Astrocyte of the spinal cord (primary cell): ENCODE measurements around the gene ITSN1.
"Not testable (repeated sequence)": the region's sequence is repeated elsewhere in the genome, so short reads cannot be mapped to it uniquely, and the experiment has no call there.

ENCODE experiments used
- DNase-seq: peaks from one replicate; pipeline ENCODE4 v3.0.0; 2011; ENCODE audit warnings: low read depth, low spot score
- H3K4me3 ChIP-seq: 2 replicates; pipeline ENCODE4 v1.5.1; 2011; ENCODE audit warnings: low read depth, mild to moderate bottlenecking, low read length, moderate library complexity
- in situ Hi-C: cut with HindIII; loops from 2 replicates; pipeline ENCODE4 v1.10.0; 2017; ENCODE audit warnings: low sequenced_read_pairs
- TF ChIP-seq, protein P1 (sequence below): IDR thresholded peaks from 2 replicates; pipeline ENCODE4 v1.5.1; 2012; ENCODE audit warnings: low read depth, mild to moderate bottlenecking, low read length, inconsistent platforms

ITSN1 gene

GRCh38 chr21:33642027-33642895 lies at the start of gene ITSN1:
Gene ITSN1 (plus strand): TSS chr21:33642501. CDS start chr21:33718829, 76,328 bp downstream.
- in situ Hi-C loops = no loop called here
- peak; percentile 100 for DNase-seq
- TF ChIP-seq, protein P1, sequence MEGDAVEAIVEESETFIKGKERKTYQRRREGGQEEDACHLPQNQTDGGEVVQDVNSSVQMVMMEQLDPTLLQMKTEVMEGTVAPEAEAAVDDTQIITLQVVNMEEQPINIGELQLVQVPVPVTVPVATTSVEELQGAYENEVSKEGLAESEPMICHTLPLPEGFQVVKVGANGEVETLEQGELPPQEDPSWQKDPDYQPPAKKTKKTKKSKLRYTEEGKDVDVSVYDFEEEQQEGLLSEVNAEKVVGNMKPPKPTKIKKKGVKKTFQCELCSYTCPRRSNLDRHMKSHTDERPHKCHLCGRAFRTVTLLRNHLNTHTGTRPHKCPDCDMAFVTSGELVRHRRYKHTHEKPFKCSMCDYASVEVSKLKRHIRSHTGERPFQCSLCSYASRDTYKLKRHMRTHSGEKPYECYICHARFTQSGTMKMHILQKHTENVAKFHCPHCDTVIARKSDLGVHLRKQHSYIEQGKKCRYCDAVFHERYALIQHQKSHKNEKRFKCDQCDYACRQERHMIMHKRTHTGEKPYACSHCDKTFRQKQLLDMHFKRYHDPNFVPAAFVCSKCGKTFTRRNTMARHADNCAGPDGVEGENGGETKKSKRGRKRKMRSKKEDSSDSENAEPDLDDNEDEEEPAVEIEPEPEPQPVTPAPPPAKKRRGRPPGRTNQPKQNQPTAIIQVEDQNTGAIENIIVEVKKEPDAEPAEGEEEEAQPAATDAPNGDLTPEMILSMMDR = no peak
- H3K4me3 ChIP-seq = peak within 1 kb of the TSS; percentile 69

DNA sequence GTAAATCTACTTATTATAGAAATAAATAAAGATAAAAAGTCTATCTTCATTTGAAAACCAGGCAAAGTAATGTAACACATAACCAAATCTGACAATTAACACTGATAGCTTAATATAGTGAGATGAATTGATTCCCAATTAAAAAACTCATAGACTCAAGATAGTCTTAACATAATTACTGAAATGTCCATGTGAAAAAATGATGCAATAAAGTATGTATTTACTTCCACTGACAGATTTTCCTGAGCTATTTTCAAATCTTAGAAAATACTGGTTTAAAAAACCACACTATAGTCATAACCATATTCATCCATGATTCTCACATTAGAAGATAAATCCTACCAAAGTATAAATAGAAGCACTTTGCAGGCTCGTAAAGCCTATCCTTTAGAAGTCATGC lies 44.2 kb upstream of the ITSN1 start:
- TF ChIP-seq, protein P1 = no peak
- DNase-seq = no peak
- no peak overlapping the region for H3K4me3 ChIP-seq
- in situ Hi-C loops = no loop called here

GRCh38 chr21:33608559-33608958 lies 33.7 kb upstream of the ITSN1 start:
- in situ Hi-C loops = no loop called here
- H3K4me3 ChIP-seq = no peak overlapping the region
- TF ChIP-seq, protein P1 = no peak
- no peak for DNase-seq

GRCh38 chr21:33611006-33611744 lies 31.1 kb upstream of the ITSN1 start:
- DNase-seq = no peak
- TF ChIP-seq, protein P1 = no peak
- in situ Hi-C loops = no loop called here
- no peak overlapping the region for H3K4me3 ChIP-seq

DNA sequence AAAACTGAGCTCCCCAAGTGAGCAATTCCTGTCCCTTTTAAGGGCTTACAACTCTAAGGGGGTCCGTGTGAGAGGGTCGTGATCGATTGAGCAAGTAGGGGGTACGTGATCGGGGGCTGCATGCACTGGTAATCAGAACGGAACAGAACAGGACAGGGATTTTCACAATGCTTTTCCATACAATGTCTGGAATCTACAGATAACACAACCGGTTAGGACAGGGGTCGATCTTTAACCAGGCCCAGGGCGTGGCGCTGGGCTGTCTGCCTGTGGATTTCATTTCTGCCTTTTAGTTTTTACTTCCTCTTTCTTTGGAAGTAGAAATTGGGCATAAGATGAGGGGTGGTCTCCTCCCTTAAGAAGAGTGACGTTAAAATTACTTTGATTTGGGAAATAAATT lies 24.7 kb upstream of the ITSN1 start:
- DNase-seq, in situ Hi-C loops: not testable (repeated sequence)

DNA sequence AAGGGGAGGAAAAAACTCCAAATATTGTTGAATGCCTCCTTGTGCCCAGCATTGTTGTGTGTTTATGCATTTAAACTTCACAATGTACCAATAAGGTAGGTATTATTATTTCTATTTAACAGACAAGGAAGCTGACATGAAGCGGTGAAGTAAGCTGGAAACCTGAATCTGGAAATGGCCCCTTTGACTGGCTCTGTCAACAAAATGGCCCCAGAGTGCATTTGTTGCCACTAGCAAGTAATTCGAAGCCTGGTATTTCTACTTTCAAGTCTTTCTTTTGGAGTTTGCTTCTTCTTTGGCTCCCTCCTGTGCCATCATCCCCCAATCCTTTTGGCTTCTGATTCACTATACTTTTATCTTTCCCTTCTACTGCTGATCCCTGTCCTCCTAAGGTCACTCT lies 23.9 kb upstream of the ITSN1 start:
- TF ChIP-seq, protein P1 = no peak
- in situ Hi-C loops = no loop called here
- H3K4me3 ChIP-seq = no peak overlapping the region
- DNase-seq = no peak

More for the DNA sequence above, 24.7 kb upstream of the ITSN1 start:
- not testable (repeated sequence) for H3K4me3 ChIP-seq

- H3K4me3 ChIP-seq = no peak overlapping the region
- TF ChIP-seq, protein P1 = no peak
- in situ Hi-C loops = no loop called here
- DNase-seq = no peak
Observed at GRCh38 chr21:33619726-33620125, 22.6 kb upstream of the ITSN1 start.
